HG03064 (cell line): Measurements from ENCODE around the gene POLR2M.

Experiments
- ATAC-seq: cut with Tn5 transposase; IDR thresholded peaks from one replicate; pipeline ENCODE4 v1.9.1; 2021; ENCODE audit warnings: low read depth; ENCODE audit not compliant: unreplicated experiment

The POLR2M gene

GRCh38 chr15:57706405-57707209 lies at the start of gene POLR2M:
TSS of gene POLR2M (plus strand) at chr15:57706714. CDS start at chr15:57706843, 129 bp downstream.
- ATAC-seq = peak; percentile 89

- no peak for ATAC-seq
Measured at GRCh38 chr15:57657619-57658018, 48.9 kb upstream of the POLR2M start.

GRCh38 chr15:57662091-57662744 lies 44.3 kb upstream of the POLR2M start:
- no peak for ATAC-seq

- ATAC-seq = no peak
Measured at GRCh38 chr15:57662802-57663201, 43.7 kb upstream of the POLR2M start.

GRCh38 chr15:57663262-57663661 lies 43.3 kb upstream of the POLR2M start:
- no peak for ATAC-seq

DNA sequence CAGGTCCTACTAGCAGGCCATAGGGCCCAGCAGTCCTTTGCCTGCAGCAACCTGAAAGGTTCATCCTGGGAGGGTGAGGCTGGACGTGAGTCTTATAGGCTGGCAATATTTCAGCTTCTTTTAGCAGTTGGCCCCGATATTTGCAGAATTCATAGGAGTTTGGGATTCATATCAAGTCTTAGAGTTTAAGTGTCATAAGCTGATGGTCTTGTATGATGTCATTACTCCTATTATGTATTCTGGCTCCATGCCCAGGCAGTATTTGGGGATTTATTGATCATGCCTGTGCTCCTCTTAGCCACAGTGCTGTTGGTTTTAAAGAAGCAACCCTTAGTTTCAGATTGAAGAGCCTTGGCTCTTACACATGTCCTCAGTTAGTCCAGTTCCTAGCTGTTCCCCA lies 41.3 kb upstream of the POLR2M start:
- ATAC-seq = no peak

GRCh38 chr15:57665939-57666338 lies 40.6 kb upstream of the POLR2M start:
- ATAC-seq = no peak

GRCh38 chr15:57667171-57667849 lies 39.2 kb upstream of the POLR2M start:
- no peak for ATAC-seq

DNA sequence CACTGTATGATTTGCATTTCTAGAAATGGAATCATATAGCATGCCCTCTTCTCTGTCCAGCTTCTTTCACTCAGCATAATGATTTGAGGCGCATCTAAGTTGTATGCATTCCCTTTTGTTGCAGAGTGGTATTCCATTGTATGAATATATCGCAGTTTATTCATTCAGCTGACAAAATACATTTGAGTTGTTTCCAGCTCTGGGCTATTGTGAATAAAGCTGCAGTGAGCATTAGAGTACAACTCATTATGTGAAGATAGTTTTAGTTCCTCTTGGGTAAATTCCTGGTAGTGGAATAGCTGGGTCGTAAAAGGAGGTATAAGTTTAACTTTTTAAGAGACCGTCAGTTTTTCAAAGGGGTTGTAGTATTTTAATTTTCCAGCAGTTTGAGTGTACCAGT lies 38.5 kb upstream of the POLR2M start:
- ATAC-seq = no peak

DNA sequence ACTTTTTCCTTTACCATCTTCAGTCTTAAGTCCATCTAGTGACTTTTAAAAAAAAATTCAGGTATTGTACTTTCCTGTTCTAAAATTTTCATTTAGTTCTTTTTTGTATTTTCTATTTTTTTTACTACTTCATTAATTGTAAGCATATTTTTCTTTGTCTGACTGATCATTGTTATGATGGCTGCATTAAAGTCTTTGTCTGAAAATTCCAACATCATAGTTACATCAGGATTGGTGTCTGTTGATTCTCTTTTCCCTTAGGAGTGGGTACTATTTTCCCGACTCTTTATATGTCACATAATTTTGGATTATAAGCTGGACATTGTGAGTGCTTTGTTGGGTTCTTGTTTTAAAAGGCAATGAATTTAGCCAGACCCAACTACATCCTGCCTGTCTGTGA lies 34.9 kb upstream of the POLR2M start:
- no peak for ATAC-seq

- no peak for ATAC-seq
Measured at GRCh38 chr15:57675481-57676181, 30.9 kb upstream of the POLR2M start.

DNA sequence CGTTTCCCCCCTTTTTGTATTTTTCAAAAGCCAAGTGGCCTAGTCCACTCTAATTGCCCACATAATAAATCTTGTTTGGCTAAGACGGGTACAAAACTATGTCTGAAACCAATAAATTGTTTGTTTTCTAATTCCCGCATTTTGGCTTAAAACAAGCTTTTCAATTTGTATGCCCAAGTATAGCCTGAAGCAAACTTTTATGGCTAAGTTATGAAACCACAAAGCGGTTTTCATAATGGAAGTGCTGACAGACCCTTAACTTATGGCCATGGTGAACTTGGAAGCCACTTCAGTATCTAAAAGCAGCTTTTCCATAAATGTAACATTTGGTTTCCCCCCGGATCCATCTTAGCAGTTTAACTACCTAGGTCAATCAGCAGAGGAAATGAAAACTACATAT lies 29.9 kb upstream of the POLR2M start:
- no peak for ATAC-seq

DNA sequence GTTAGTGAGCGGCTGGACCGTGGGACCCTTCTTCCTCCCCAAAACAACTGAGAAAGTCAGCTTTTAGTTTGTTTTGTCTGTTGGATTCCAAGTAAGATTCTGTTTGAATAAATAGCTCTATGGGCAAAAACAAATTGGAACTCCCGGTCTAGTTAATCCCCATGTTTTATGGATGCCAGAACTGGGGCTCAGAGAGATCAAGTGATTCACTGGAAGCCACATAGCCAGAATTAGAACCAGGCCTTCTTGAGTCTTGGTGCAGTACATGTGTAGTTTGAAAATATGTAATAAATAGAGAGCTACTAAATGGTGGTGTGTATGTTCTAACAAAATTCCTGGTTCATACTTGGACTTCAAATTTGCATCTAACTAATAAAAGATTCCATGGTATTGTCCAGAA lies 29.3 kb upstream of the POLR2M start:
- ATAC-seq = no peak

DNA sequence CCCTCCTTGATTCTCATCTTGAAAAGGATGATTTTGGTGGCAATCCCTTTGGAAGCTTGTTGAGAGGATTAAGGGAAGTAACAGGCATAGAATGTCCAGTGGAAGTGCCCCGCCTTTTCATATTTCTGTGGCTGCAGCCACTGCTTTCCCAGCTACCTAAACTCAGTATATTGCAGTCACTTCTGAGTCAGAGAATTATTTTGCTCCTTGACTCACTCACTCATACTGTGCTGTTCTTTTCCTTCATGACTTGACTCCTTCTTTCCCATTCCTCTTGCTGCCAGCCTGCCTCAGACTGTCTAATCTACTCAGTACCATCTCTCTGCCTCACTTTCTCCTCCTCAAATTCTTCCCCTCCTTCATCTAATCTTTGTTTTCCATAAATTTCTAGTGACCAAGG lies 26.5 kb upstream of the POLR2M start:
- no peak for ATAC-seq

DNA sequence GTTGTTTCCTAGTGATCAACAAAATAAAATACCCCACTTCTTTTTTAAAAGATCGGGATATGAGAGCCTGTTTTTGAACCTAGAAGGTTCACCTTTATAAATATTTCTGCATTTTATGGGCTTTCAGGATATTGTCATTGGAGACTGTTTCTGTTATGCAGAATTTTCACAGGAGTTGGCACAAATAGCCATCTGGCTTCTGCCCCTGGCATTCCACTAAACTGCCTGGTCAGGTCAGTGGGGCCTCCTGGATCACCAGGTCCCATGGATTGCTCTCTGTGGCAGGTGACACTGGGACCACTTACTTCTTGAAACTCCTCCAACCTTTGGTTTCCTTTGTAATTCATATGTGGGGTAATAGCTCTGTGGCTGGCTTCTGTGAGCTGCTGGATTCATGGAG lies 25.5 kb upstream of the POLR2M start:
- ATAC-seq = no peak

DNA sequence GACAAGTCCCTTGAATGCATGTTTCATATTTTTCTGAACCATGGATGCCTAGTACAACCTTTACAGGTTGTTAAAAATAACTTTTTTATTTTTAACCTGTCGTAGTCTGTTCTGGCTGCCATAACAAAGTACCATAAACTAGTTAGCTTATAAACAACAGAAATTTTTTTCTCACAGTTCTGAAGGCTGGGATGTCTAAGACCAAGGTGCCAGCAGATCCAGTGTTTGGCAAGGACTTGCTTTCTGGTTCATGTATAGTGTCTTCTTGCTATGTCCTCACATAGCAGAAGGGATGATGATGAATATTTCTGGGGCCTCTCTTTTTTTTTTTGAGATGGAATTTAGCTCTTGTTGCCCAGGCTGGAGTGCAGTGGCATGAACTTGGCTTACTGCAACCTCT lies 23.0 kb upstream of the POLR2M start:
- no peak for ATAC-seq

DNA sequence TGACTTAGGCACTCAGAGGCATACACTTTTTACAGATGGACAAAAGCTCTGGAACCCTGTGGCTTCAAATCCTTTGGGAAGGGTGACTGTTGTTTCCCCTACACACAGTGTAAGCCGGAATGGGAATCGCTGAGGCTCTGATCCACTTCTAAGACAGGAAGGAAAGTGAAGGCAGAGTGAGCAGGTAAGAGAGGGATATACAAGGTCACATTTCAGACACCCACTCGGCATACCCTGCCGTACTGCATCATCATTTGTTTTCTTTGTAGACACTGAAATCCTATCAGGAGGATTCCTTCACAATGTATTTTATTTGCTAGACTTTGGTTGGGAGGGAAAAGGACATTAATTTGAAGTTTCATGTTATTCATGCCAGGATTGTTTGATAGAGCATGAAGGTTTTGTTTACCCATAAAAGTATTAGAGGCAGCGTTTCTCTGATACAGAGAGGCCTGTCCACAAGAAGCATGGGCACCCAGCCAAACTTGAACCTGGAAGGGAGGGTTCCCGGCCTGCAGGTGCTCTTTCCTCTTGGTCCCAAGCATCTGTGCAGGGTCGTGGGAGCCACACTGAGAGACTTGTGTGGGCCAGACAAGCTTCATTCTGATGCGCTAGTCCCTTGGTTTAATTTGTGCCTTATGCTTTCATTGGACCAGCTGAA lies 21.9 kb upstream of the POLR2M start:
- ATAC-seq = no peak

GRCh38 chr15:57685306-57686095 lies 21.0 kb upstream of the POLR2M start:
- no peak for ATAC-seq

DNA sequence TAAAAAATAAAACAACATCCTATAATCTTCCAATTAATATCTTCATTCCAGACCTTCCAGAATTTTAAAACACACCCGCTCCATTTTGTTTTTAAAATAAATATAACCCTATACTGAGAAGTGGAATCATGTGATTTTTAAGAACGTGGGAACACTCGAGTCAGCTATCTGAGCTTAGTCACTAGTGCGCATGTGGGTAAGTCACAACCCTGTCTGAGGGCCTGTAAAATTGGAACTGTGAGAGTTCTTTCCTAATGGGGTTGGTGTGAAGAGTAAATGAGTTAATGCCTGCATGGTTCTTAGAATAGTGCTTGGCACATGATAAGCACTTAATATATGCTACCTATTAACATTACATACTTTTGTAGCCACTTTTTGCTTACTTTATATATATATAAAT lies 19.9 kb upstream of the POLR2M start:
- ATAC-seq = no peak
